ENCODE results near the gene RRH. TPM values are rescaled to one million over a fixed set of nuclear protein-coding genes. Genes with fewer than 3 reads are reported as not detected.
"Not testable (repeated sequence)": the region's sequence is repeated elsewhere in the genome, so short reads cannot be mapped to it uniquely, and the experiment has no call there.

Gene RRH, protein sequence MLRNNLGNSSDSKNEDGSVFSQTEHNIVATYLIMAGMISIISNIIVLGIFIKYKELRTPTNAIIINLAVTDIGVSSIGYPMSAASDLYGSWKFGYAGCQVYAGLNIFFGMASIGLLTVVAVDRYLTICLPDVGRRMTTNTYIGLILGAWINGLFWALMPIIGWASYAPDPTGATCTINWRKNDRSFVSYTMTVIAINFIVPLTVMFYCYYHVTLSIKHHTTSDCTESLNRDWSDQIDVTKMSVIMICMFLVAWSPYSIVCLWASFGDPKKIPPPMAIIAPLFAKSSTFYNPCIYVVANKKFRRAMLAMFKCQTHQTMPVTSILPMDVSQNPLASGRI
- total RNA-seq: under 1 TPM in 2 of 6 experiments, not detected in 4; 0.18 to 0.25 TPM
- long read RNA-seq: 0 reads

DNA sequence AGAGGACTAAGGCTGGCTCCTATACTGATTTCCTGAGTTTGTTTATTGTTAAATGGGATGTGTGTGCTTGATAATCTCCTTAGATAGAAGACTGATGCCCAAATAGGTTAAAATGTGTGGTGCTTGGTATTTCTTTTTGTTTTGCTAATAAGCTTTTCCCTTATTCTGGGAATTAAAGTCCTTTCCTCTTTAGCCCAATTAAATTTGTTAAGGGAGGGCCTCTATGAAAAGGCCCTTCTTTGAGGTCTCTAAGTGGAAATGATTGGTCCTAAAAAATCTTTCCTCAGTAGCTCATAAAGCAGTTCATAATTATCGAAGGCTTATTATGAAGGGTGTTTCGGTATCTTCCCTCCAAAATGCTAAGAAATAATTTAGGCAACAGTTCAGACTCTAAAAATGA lies at the start of gene RRH:
Gene RRH (plus strand): TSS at position 301 of the 400 bp plus-strand sequence. CDS start 56 bp downstream, at position 357.
- Histone ChIP-seq H3K27me3 (no peaks in the 10 kb centered on the region), H3K27ac (no peak within 1 kb of the TSS), H3K36me3 (peaks cover 0 to 13% (median 3%) of the 10 kb centered on the region in 4 donors), H3K9me3 (no peaks in the 10 kb centered on the region), H3K4me1 (no peaks in the 10 kb centered on the region), H3K4me3 (no peak within 1 kb of the TSS)
- WGBS (ENCODE audit: insufficient coverage, low coverage, low lambda C conversion rate, missing lambda C conversion rate): 100% methylated on average over 2 of the region's 2 CpGs
- intact Hi-C loops (cut with DNase I): no loop called here
- no peak for DNase-seq
- no peak for ATAC-seq
- TF ChIP-seq, protein P1, sequence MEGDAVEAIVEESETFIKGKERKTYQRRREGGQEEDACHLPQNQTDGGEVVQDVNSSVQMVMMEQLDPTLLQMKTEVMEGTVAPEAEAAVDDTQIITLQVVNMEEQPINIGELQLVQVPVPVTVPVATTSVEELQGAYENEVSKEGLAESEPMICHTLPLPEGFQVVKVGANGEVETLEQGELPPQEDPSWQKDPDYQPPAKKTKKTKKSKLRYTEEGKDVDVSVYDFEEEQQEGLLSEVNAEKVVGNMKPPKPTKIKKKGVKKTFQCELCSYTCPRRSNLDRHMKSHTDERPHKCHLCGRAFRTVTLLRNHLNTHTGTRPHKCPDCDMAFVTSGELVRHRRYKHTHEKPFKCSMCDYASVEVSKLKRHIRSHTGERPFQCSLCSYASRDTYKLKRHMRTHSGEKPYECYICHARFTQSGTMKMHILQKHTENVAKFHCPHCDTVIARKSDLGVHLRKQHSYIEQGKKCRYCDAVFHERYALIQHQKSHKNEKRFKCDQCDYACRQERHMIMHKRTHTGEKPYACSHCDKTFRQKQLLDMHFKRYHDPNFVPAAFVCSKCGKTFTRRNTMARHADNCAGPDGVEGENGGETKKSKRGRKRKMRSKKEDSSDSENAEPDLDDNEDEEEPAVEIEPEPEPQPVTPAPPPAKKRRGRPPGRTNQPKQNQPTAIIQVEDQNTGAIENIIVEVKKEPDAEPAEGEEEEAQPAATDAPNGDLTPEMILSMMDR (IDR thresholded peaks at IDR 0.05): no peak
- TF ChIP-seq POLR2A (IDR thresholded peaks at IDR 0.05): no peak

DNA sequence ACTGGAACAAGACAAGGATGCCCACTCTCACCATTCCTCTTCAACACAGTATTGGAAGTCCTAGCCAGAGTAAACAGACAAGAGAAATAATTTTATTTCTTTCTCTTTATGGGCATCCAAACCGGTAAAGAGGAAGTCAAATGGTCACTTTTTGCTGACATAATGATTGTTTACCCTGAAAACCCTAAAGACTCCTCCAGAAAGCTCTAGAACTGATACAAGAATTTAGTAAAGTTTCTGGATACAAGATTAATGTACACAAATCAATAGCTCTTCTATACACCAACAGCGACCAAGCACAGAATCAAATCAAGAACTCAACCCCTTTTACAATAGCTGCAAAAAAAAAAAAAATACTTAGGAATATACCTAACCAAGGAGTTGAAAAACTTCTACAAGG lies 45.7 kb upstream of the RRH start:
- H3K4me1 ChIP-seq; H3K4me3 ChIP-seq; intact Hi-C loops (cut with DNase I); H3K27me3 ChIP-seq; H3K27ac ChIP-seq; H3K36me3 ChIP-seq; ATAC-seq; H3K9me3 ChIP-seq; DNase-seq: not testable (repeated sequence)
- 64% methylated on average over 2 of the region's 2 CpGs for WGBS (ENCODE audit: insufficient coverage, low coverage, low lambda C conversion rate, missing lambda C conversion rate)

DNA sequence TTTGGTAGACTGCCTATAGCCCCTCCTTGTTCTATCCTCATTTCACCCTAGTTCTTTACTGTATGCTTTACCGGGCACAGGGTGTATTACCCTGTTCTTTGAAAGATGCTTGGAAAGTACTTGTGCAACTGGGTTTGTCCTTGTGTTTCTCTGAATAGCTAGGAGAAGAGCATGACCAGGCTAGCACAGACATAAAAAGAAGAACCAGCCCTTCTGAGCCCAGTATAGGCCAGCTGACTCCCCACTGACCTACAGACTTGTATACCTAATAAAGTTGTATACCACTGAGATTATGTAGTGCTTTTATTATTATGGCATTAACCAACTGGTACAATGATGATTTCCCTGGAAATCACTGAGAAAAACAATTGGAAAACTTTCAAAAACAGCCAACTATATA lies 40.9 kb upstream of the RRH start:
- Histone ChIP-seq H3K27me3 (no peaks in the 10 kb centered on the region), H3K36me3 (no peaks in the 10 kb centered on the region), H3K9me3 (no peaks in the 10 kb centered on the region), H3K27ac (no peak overlapping the region), H3K4me3 (no peak overlapping the region), H3K4me1 (no peaks in the 10 kb centered on the region)
- intact Hi-C loops (cut with DNase I): no loop called here
- ATAC-seq: no peak
- DNase-seq: no peak
- WGBS (ENCODE audit: insufficient coverage, low coverage, low lambda C conversion rate, missing lambda C conversion rate): 85% methylated on average over 1 of the region's 1 CpG
- no peak for TF ChIP-seq POLR2A (IDR thresholded peaks at IDR 0.05)
- TF ChIP-seq, protein P1 (IDR thresholded peaks at IDR 0.05): no peak

DNA sequence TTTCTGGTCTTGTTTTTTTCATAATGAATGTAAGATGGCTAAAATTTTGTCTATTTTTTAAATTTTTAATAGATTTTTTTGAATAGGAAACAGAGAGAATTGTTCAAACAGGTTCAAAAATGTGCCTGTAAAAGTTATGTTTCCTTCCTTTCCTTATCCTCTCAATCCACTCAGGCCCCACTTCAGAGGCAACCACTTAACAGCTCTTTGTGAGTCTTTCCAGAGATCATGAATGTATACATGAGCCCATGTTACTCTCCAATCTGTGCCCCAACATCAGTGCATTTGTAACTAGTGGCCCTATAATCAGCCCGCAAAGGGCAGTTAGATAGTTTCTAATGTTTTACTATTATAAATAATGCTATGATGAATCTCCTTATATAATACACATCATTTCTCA lies 40.0 kb upstream of the RRH start:
- WGBS (ENCODE audit: insufficient coverage, low coverage, low lambda C conversion rate, missing lambda C conversion rate): 88% methylated on average over 1 of the region's 1 CpG
- ATAC-seq (no peak), DNase-seq (no peak)
- no peak for TF ChIP-seq POLR2A (IDR thresholded peaks at IDR 0.05)
- TF ChIP-seq, protein P1 (IDR thresholded peaks at IDR 0.05): no peak
- Histone ChIP-seq H3K27ac (no peak overlapping the region), H3K4me3 (no peak overlapping the region), H3K27me3 (no peaks in the 10 kb centered on the region), H3K9me3 (no peaks in the 10 kb centered on the region), H3K4me1 (no peaks in the 10 kb centered on the region), H3K36me3 (no peaks in the 10 kb centered on the region)
- intact Hi-C loops (cut with DNase I): no loop called here

DNA sequence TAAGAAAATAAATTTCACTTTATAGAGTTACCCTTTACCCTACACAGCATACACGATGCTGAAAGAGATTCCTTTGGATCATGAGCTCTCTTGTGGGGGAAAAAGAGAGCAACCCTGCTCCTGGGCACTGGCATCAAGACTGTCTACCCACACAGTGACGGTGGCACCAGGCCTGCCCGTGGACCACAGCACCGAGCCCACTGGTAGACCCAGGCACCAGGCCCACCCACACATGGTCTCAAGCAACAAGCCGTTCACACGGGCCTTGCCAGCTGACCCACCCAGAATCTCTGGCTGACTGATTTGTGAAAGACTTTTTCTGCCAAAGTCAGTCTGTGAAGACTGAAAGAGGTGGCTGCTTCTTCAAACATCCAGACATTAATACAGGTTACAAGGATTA lies 32.7 kb upstream of the RRH start:
- no peak for DNase-seq
- 67% methylated on average over 1 of the region's 6 CpGs for WGBS (ENCODE audit: insufficient coverage, low coverage, low lambda C conversion rate, missing lambda C conversion rate)
- Histone ChIP-seq H3K4me1 (peaks cover 0 to 20% (median 0%) of the 10 kb centered on the region in 4 donors), H3K27ac (no peak overlapping the region), H3K9me3 (no peaks in the 10 kb centered on the region), H3K27me3 (no peaks in the 10 kb centered on the region), H3K36me3 (no peaks in the 10 kb centered on the region), H3K4me3 (no peak overlapping the region)
- intact Hi-C loops (cut with DNase I): no loop called here
- ATAC-seq: no peak
- TF ChIP-seq POLR2A (IDR thresholded peaks at IDR 0.05): no peak
- TF ChIP-seq, protein P1 (IDR thresholded peaks at IDR 0.05): no peak

Data from right lobe of liver (tissue), 6 donors.